ENCODE data around the gene STXBP4.

DNA sequence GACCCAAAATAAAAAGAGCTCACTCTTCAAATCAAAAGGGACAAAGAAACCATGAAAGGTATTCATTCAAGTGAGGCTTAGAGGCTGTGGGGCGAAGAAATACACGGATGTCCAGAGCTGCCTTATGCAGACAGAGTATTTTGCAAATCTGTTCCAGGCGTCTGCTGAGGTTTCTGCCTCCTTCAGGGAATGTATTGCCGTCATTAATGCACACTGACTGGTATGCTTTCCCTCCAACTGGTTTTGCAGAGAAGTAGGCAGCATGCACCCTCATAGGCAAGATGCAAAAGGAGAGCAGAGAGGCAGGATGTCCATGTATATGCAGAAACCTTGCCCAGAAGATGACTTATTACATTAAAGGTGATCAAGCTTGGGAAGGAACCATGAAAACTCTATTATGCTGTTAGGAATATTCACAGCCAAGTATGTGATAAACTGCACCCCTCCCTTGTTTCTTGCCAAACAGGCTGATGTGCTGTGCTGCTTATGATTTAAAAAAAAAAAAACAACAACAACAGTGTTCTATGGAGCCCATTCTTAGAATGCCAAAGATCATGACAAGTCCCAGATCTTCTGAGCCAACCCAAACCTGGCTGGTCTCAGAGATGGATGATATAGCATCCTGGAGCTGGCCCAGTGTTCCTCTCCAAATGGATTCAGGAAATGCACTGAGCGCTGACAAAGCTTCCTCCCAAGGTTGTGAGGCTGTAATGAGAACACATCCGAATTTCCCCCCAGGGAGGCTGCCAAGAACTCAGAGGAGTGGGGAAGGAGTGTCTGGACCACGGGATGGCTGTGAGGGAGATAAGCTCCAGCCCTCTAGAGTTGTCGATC lies 218.6 kb downstream of the STXBP4 start:
- TF ChIP-seq POLR2A (IDR thresholded peaks at IDR 0.05), result no peak
- TF ChIP-seq CTCF (IDR thresholded peaks at IDR 0.05), result no peak
